GM19023 (cell line): ENCODE results near the gene XRCC6.
"Not testable (repeated sequence)": the region's sequence is repeated elsewhere in the genome, so short reads cannot be mapped to it uniquely, and the experiment has no call there.

Experiments used
- ATAC-seq: cut with Tn5 transposase; IDR thresholded peaks from one replicate; pipeline ENCODE4 v1.9.1; 2021; ENCODE audit warnings: mild to moderate bottlenecking, moderate library complexity; ENCODE audit not compliant: unreplicated experiment

The XRCC6 gene

GRCh38 chr22:41621099-41621910 lies at the start of gene XRCC6:
Gene XRCC6, plus strand, starts transcription at chr22:41621295. Its CDS starts 710 bp downstream, at chr22:41622005.
- peak; percentile 89 for ATAC-seq

DNA sequence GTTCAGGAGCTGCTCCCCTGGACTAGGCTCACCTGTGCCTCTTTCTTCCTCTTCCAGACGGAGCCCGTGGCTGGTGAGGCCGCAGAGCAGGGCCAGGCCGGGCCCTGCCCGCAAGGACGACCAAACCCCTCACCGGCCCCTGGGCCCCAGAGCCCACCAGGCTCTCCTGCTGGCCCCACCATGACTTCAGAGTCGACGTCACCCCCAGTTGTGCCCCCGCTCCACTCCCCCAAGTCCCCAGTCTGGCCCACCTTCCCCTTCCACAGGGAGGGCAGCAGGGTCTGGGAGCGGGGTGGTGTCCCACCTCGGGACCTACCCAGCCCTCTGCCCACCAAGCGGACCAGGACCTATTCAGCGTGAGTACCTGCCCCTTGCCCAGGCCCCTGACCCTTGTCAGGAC lies 49.3 kb upstream of the XRCC6 start:
- no peak for ATAC-seq

DNA sequence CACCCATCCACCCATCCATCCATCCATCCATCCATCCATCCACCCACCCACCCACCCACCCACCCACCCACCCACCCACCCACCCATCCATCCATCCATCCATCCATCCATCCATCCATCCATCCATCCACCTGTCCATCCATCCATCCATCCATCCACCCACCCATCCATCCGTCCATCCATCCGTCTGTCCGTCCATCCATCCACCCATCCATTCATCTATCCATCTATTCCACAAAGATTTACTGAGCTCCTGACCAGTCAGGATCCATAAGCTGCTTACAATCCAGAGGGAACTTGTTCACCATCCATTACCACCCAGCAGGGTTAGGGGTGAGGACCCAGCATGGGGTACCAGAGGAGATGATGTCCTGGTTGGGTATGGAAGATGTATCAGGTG lies 48.8 kb upstream of the XRCC6 start:
- ATAC-seq = not testable (repeated sequence)

GRCh38 chr22:41573677-41574076 lies 47.4 kb upstream of the XRCC6 start:
- no peak for ATAC-seq

DNA sequence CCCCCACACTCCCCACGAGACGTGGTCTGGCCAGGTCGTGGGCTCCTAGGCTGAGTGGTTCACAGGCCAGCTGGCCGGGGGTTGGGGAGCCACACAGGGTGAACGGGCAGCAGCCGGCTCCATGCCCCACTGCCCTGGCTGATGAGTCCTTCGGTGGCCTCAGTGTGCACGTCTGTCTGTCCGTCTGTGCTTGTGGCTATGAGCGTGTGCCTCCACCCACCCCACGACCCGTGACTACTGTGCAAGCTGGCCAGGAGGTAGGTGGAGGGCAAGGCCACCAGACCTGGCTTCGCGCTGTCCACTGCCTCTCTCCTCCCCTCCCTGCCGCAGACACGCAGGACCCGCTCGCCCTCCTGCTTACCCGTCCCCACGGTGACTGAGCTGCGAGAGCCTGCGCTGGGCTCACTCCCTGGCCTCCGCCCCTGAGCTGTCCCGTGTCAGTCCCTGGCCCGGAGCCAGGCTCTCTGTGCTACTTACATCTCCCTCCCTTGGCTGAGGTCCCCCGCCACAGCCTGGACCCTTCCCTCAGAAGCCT lies 46.2 kb upstream of the XRCC6 start:
- no peak for ATAC-seq

- ATAC-seq = no peak
Observed at GRCh38 chr22:41575533-41575932, 45.6 kb upstream of the XRCC6 start.

DNA sequence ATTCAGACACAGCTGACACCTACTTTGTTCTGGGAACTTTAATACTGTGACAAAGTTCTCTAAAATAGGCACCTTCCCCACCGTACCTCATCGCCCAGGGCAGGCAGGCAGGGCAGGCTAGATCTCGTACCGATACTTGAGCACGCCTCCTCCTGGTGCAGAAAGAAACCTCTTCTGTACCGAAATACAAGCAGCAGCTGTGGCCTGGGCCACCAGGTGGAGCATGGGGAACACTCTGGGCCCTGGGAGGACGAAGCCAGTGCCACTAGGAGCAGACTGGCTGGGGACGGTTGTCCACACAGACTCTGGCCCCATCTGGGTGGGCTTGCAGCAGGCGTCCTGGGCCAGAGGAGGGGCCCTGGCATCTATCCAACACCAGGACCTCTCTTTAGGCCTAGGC lies 44.2 kb upstream of the XRCC6 start:
- ATAC-seq = no peak

- no peak for ATAC-seq
Observed at GRCh38 chr22:41578114-41578513, 43.0 kb upstream of the XRCC6 start.

GRCh38 chr22:41578818-41579217 lies 42.3 kb upstream of the XRCC6 start:
- ATAC-seq = no peak

DNA sequence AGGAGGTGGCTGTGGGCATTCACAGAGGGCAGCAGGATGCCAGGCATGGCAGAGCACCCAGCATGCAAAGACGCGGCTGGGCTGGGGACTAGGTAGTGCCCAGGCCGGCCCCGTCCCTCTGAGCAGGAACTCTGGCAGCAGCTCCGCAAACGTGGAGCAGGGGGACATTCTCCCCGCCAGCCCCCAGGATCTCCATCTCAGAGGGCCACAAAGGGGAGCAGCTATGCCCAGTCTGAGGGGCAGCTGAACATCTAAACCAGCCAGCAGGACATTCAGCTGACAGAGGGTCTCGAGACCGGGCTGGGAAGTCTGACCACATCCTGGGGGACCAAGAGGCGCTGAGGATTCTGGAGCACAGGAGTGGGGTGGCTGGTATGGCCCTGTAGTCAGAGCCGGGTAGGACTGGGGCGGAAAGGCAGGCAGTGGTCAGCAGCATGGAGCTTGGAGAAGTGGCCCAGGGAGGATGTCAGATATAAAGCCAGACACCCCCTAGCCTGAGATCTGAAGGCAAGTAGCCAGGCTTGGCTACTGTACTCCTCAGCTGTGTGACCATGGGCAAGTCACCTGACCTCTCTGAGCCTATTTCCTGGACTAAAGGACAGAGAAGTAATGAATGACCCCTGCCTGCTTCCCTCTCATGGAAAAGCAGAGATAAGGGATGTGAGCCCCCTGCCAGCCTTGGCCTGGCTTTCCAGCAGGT lies 41.6 kb upstream of the XRCC6 start:
- ATAC-seq = no peak

GRCh38 chr22:41579997-41580355 lies 41.1 kb upstream of the XRCC6 start:
- ATAC-seq = no peak

DNA sequence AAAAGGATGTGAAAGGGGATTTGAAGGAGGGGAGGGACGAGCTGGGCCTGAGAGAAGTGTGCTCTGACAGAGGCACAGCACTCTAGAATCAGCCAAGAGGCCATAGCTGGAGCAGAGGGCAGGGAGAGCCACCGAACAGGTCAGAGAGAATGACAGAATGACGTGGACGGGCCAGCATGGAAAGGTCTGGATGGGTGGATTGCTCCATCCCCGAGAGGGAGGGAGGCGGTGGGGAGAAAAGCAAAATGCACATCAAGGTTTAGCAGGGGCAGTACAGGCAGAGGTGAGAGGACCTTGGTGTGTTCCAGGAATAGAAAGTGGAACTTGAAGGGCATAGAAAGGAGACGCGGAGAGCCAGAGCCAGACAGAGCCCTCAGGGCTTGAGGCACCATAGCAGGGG lies 38.4 kb upstream of the XRCC6 start:
- ATAC-seq = no peak

- no peak for ATAC-seq
Observed at GRCh38 chr22:41584881-41585280, 36.2 kb upstream of the XRCC6 start.

DNA sequence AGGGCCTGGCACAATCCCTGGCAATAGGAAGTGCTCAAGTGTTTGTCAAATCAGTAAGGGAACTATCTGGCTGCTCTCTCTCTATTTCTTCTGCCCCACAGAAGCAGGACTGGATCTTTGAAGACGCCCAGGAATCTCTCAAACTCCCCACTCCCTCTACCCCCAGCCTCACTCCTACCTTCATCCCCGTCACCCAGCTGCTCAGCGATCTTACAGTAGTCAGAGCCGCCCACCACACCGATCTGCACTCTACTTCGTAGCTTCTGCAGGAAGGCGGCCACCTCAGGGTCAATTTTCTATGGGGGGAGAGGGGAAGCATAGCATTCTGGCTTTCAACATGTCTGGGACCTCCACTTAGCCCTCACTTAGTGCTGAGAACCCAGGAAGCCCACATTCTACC lies 35.2 kb upstream of the XRCC6 start:
- ATAC-seq = no peak

GRCh38 chr22:41587347-41587723 lies 33.8 kb upstream of the XRCC6 start:
- ATAC-seq = no peak

DNA sequence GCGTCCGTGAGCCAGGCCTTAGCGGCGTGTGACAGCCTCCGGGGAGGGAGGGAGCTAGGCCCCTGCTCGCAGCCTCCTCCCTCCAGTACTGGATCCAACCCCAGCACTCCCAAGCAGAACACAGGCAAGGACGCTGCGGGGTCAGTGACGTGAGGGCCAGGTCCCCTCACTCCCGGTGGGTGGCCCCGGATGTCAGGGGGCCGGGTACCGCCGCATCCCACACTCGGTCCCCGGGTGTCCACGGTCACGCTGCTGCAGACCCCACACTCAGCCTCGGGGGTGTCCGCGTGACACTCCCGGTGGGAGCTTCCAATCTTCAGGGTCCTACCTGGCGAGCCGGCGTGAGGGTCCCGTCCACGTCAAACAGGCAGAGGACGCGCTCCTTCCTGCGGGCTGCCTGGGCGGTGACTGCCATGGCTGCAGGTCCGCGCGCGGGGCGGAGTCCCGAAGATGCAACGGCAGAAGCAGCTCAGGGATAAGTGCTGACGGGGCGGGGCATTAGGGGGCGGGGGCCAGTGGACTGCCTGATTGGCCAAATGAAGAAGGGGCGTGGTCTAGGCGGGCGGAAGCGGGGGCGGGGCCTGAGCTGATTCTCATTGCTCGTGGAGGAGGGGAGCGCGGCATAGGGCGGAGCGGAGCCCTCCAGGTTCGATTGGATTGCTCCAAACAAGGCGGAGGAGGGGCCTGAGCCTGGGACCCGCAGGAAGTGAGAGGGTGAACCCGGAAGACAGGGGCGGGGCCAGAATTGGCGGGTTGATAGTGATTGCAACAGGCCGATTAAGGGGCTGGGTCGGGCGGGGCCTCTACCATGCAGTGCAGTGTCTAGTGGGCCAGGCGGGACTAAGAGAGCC lies 31.5 kb upstream of the XRCC6 start, which contains the start of gene PMM1:
TSS of gene PMM1 (minus strand) at position 450 of the 851 bp plus-strand sequence. CDS start at position 415, 35 bp downstream.
- peak; percentile 88 for ATAC-seq

- ATAC-seq = not testable (repeated sequence)
Observed at GRCh38 chr22:41593336-41593960, 27.6 kb upstream of the XRCC6 start.

DNA sequence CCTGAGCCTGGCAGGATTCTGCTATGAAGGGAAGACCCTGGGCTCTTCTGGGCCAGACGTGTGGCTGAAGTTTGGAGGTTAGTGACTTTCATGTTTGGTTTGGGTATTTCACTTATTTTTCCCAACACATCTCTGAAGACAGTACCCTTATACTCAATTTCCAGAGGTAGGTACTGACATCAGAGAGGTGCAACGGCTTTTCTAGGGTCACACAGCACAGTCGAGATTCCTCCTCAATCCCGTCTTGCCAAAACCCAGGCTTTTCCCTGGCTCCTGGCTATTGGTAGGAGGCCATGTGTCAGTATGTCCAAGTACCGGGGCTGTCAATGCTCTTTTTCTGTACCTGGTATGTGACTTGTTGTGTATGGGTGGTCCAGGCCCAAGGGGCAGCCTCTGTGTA lies 25.4 kb upstream of the XRCC6 start:
- ATAC-seq = no peak

- ATAC-seq = no peak
Observed at GRCh38 chr22:41596776-41597634, 24.1 kb upstream of the XRCC6 start.

DNA sequence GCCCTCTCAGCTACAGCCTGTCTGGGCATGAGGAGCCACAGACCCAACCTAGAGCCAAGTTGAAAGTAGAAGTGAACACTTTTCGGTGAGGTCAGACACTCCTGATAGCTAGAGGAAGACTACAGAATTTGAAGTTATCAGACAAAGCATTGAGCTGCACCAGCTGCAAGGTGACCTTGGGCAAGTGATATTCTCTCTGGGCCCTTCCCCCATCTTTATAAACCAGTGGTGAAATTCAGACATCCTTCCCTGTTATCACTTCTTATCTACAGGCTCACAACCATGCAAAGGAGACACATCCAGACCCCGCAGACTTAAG lies 23.5 kb upstream of the XRCC6 start:
- ATAC-seq = no peak
